ENCODE measurements around the gene OSBP2.

The OSBP2 gene

DNA sequence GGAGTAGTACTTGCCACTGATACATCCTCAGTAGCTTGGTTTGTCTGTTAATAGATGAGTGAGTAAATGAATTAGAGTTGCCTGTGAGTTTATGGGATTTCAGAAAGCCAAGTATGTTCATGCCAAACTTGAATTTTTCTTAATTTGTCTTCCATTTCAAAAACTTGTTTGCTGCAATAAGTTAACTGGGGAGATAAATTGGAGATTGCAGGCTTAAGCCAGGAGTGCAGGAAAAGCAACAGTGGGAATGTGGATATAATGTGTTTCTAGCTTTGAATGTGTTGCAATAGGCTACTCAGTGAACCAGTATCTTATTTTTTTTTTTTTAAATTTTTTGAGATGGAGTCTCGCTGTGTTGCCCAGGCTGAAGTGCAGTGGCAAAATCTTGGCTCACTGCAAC, 8.2 kb downstream of the OSBP2 start:
- TF ChIP-seq EGR1 (IDR thresholded peaks at IDR 0.05) (no peak), NFIC (IDR thresholded peaks at IDR 0.05) (no peak), FOXM1 (IDR thresholded peaks at IDR 0.05; ENCODE audit: borderline replicate concordance, low read depth) (no peak), EP300 (IDR thresholded peaks at IDR 0.05; ENCODE audit: borderline replicate concordance) (no peak), REST (IDR thresholded peaks at IDR 0.05; ENCODE audit: low read depth) (no peak)

DNA sequence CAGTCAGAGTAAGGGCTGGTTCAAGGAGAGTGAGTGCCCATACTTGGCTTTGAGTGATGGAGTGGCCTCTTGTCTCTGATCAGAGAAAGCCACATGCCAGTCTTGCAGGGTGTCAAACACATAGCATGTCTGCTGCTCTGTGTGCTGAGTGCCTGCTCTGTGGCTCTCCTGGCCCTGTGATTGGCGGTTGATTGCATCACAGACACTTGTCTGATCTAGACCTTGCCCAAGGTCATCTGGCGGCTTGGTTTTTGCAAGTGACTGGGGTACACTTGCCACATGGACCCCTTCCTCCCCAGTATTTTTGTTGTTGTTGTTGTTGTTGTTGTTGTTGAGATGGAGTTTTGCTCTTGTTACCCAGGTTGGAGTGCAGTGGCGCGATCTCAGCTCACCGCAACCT, 10.3 kb downstream of the OSBP2 start:
- no peak for TF ChIP-seq TAF1 (IDR thresholded peaks at IDR 0.05; ENCODE audit: low read depth)
- TF ChIP-seq FOXM1 (IDR thresholded peaks at IDR 0.05; ENCODE audit: borderline replicate concordance, low read depth), result no peak
- no peak for TF ChIP-seq CEBPB (IDR thresholded peaks at IDR 0.05)
- no peak for TF ChIP-seq MAX (IDR thresholded peaks at IDR 0.05)
- TF ChIP-seq YY1 (IDR thresholded peaks at IDR 0.05; ENCODE audit: low read depth), result no peak
- no peak for TF ChIP-seq REST (IDR thresholded peaks at IDR 0.05; ENCODE audit: low read depth)
- no peak for TF ChIP-seq TEAD4 (IDR thresholded peaks at IDR 0.05)
- TF ChIP-seq NFIC (IDR thresholded peaks at IDR 0.05), result no peak
- TF ChIP-seq EP300 (IDR thresholded peaks at IDR 0.05; ENCODE audit: borderline replicate concordance), result no peak
- TF ChIP-seq ZBTB7A (IDR thresholded peaks at IDR 0.05; ENCODE audit: low read depth), result no peak
- no peak for TF ChIP-seq EGR1 (IDR thresholded peaks at IDR 0.05)
- TF ChIP-seq, protein P1, sequence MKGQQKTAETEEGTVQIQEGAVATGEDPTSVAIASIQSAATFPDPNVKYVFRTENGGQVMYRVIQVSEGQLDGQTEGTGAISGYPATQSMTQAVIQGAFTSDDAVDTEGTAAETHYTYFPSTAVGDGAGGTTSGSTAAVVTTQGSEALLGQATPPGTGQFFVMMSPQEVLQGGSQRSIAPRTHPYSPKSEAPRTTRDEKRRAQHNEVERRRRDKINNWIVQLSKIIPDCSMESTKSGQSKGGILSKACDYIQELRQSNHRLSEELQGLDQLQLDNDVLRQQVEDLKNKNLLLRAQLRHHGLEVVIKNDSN (IDR thresholded peaks at IDR 0.05), result no peak
- no peak for TF ChIP-seq TCF12 (IDR thresholded peaks at IDR 0.05; ENCODE audit: low read depth)
- TF ChIP-seq CREB1 (IDR thresholded peaks at IDR 0.05; ENCODE audit: low read depth), result no peak
- TF ChIP-seq RAD21 (IDR thresholded peaks at IDR 0.05; ENCODE audit: low read depth), result no peak

GRCh38 chr22:30705710-30706651, 11.3 kb downstream of the OSBP2 start:
- TF ChIP-seq FOXM1 (IDR thresholded peaks at IDR 0.05; ENCODE audit: borderline replicate concordance, low read depth), result no peak
- TF ChIP-seq MAX (IDR thresholded peaks at IDR 0.05), result no peak
- TF ChIP-seq REST (IDR thresholded peaks at IDR 0.05; ENCODE audit: low read depth), result no peak
- no peak for TF ChIP-seq RAD21 (IDR thresholded peaks at IDR 0.05; ENCODE audit: low read depth)
- no peak for TF ChIP-seq EP300 (IDR thresholded peaks at IDR 0.05; ENCODE audit: borderline replicate concordance)
- TF ChIP-seq ZBTB7A (IDR thresholded peaks at IDR 0.05; ENCODE audit: low read depth), result no peak

DNA sequence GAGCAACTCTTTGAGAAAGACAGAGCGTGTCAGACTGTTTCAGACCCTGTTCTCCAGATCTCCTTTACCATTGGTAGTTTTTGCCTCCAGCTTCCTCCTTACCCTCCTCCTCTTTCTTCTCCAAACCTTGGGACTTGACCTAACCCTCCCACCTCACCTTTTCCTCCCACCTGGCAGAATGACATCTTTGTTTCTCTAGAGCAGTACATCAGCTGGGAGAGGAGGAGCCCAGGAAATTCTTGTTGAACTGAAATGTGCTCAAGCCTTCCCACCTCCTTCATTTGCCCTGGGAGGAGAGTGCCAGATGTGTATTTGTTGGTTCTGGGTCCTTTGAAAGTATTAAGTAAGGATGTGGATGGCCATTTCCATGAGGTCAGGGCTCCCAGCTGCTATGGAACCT, 17.4 kb downstream of the OSBP2 start:
- TF ChIP-seq ZBTB7A (IDR thresholded peaks at IDR 0.05; ENCODE audit: low read depth) (no peak), TEAD4 (IDR thresholded peaks at IDR 0.05) (no peak), REST (IDR thresholded peaks at IDR 0.05; ENCODE audit: low read depth) (no peak), YY1 (IDR thresholded peaks at IDR 0.05; ENCODE audit: low read depth) (no peak), TCF12 (IDR thresholded peaks at IDR 0.05; ENCODE audit: low read depth) (no peak), CREB1 (IDR thresholded peaks at IDR 0.05; ENCODE audit: low read depth) (no peak)

Measured in Ishikawa (cell line).